ENCODE data around the gene HDAC1.

GRCh38 chr1:32247452-32247851 lies 44.4 kb upstream of the HDAC1 start:
- no peak for TF ChIP-seq CTCF (IDR thresholded peaks at IDR 0.05)
- no peak for TF ChIP-seq REST (IDR thresholded peaks at IDR 0.05; ENCODE audit: low read depth, low read length)
- no peak for TF ChIP-seq CHD2 (IDR thresholded peaks at IDR 0.05; ENCODE audit: low read length, partially characterized antibody)
- TF ChIP-seq RAD21 (IDR thresholded peaks at IDR 0.05; ENCODE audit: low read length): no peak
- TF ChIP-seq SIN3A (IDR thresholded peaks at IDR 0.05; ENCODE audit: borderline replicate concordance, low read depth, low read length): no peak
- TF ChIP-seq POLR2AphosphoS5 (IDR thresholded peaks at IDR 0.05; ENCODE audit: low read depth, low read length): no peak
- no peak for TF ChIP-seq NRF1 (IDR thresholded peaks at IDR 0.05; ENCODE audit: low read depth, low read length)
- TF ChIP-seq SMC3 (IDR thresholded peaks at IDR 0.05; ENCODE audit: low read depth, low read length): no peak
- TF ChIP-seq FOXJ3 (CRISPR knock-in tag; IDR thresholded peaks at IDR 0.05): no peak
- no peak for TF ChIP-seq EP300 (IDR thresholded peaks at IDR 0.05; ENCODE audit: borderline replicate concordance in 1 of 2, low read depth in 1 of 2, low read length in 1 of 2)
